Esophagus squamous epithelium (tissue), 5 donors: ENCODE data around the gene EGR4. TPM values are rescaled to one million over a fixed set of nuclear protein-coding genes. Genes with fewer than 3 reads are reported as not detected.
A peak's percentile ranks its signal among the peaks of the same experiment; 100 is the strongest.

Experiments
- DNase-seq: peaks from one replicate; lab custom pipeline; 2025; lab: John Stamatoyannopoulos, UW
- H3K27ac ChIP-seq, 4 donors: fragments of 200-600 bp; sonication (generic); one replicate each; pipeline ENCODE4 v1.5.1; 2016 to 2019; ENCODE audit warnings: mild to moderate bottlenecking in 1 of 4
- H3K27me3 ChIP-seq, 4 donors: fragments of 200-600 bp; sonication (generic); 1 replicate in 3 of 4; 2 replicates in 1 of 4; pipeline versions ENCODE4 v1.5.1 to v1.6.0; 2017 to 2021; ENCODE audit warnings: antibody characterized with exemption in 1 of 4
- H3K36me3 ChIP-seq, 3 donors: fragments of 200-600 bp; sonication (generic); one replicate each; pipeline ENCODE4 v1.5.1; 2016 to 2019
- H3K4me1 ChIP-seq, 3 donors: fragments of 200-600 bp; sonication (generic); one replicate each; pipeline ENCODE4 v1.5.1; 2017 to 2019
- H3K4me3 ChIP-seq, 4 donors: fragments of 200-600 bp; sonication (generic); 1 replicate in 3 of 4; 2 replicates in 1 of 4; pipeline ENCODE4 v1.5.1; 2016 to 2019; ENCODE audit warnings: mild to moderate bottlenecking in 2 of 4, moderate library complexity in 1 of 4
- H3K9me3 ChIP-seq, 3 donors: fragments of 200-600 bp; sonication (generic); one replicate each; pipeline ENCODE4 v1.5.1; 2016 to 2019
- CTCF ChIP-seq, 6 experiments: fragments of 450-650 bp in 4 of 6; fragments of 200-600 bp in 2 of 6; sonication (generic) in 2 of 6; IDR thresholded peaks; one replicate each; pipeline ENCODE4 v1.5.1; 2016 to 2019; ENCODE audit warnings: antibody characterized with exemption in 6 of 6, mild to moderate bottlenecking in 4 of 6, moderate library complexity in 4 of 6
- POLR2A ChIP-seq, 4 donors: fragments of 450-650 bp; IDR thresholded peaks; one replicate each; pipeline ENCODE4 v1.6.1; 2017; ENCODE audit warnings: antibody characterized with exemption in 4 of 4, mild to moderate bottlenecking in 4 of 4, moderate library complexity in 3 of 4
- WGBS, 2 donors: methylation state at CpG; one replicate each; pipeline ENCODE4 v1.1.5; 2018; 5-methylcytosine and 5-hydroxymethylcytosine counted together
- intact Hi-C: fragments of 100-400 bp; cut with DNase I; formaldehyde crosslinking; loops from one replicate; pipeline ENCODE4 v1.15.0; 2022
- total RNA-seq, 4 donors: library from RNA; depleted of rRNA; stranded (reverse); fragments of >200 nt; gene quantifications; one replicate each; pipeline ENCODE4 v1.1.0, GENCODE V29; 2016
- donor health status: DM: yes; HTN: yes; CAD: no.

EGR4 gene
- total RNA-seq, 4 donors from 2014 or later = 0.26 TPM; not detected in 3

GRCh38 chr2:73291461-73292315 is 1.7 kb downstream of the EGR4 start:
- no peaks in the 10 kb centered on the region for H3K36me3 ChIP-seq
- intact Hi-C loops = no loop called here
- H3K9me3 ChIP-seq = no peaks in the 10 kb centered on the region
- H3K27me3 ChIP-seq = peaks cover 19 to 100% (median 24%) of the 10 kb centered on the region in 4 donors
- H3K4me3 ChIP-seq = peak overlapping the region in 2 of 4 donors; percentile 27 to 46
- WGBS, 2 donors = 0% methylated on average over 7 to 11 of the region's 82 CpGs
- no peak overlapping the region for H3K27ac ChIP-seq
- TF ChIP-seq POLR2A (IDR thresholded peaks at IDR 0.05) (no peak), CTCF (IDR thresholded peaks at IDR 0.05) (no peak)
- H3K4me1 ChIP-seq = peaks cover 12 to 32% (median 23%) of the 10 kb centered on the region in 3 donors
- no peak for DNase-seq

GRCh38 chr2:73291093-73291460 is 2.3 kb downstream of the EGR4 start:
- Histone ChIP-seq H3K4me1 (peaks cover 12 to 32% (median 23%) of the 10 kb centered on the region in 3 donors), H3K9me3 (no peaks in the 10 kb centered on the region), H3K4me3 (peak overlapping the region in 2 of 4 donors; percentile 27 to 46), H3K36me3 (no peaks in the 10 kb centered on the region), H3K27me3 (peaks cover 19 to 100% (median 24%) of the 10 kb centered on the region in 4 donors), H3K27ac (no peak overlapping the region)
- no peak for TF ChIP-seq POLR2A (IDR thresholded peaks at IDR 0.05)
- DNase-seq = no peak
- intact Hi-C loops = no loop called here
- 11 to 37% methylated on average over 6 to 12 of the region's 34 CpGs for WGBS, 2 donors

- Histone ChIP-seq H3K27me3 (peaks cover 19 to 100% (median 24%) of the 10 kb centered on the region in 4 donors), H3K36me3 (no peaks in the 10 kb centered on the region), H3K4me3 (no peak overlapping the region), H3K9me3 (no peaks in the 10 kb centered on the region), H3K27ac (no peak overlapping the region), H3K4me1 (peaks cover 12 to 34% (median 25%) of the 10 kb centered on the region in 3 donors)
- intact Hi-C loops = no loop called here
- 56 to 63% methylated on average over 6 of the region's 6 CpGs for WGBS, 2 donors
- TF ChIP-seq POLR2A (IDR thresholded peaks at IDR 0.05) = no peak
- TF ChIP-seq CTCF (IDR thresholded peaks at IDR 0.05) = peak; percentile 14 to 52 (median 36)
- no peak for DNase-seq
These were observed 3.1 kb downstream of the EGR4 start for GRCh38 chr2:73290049-73290839.

GRCh38 chr2:73289304-73289703 is 4.0 kb downstream of the EGR4 start:
- H3K4me3 ChIP-seq = no peak overlapping the region
- H3K9me3 ChIP-seq = no peaks in the 10 kb centered on the region
- TF ChIP-seq POLR2A (IDR thresholded peaks at IDR 0.05) = no peak
- no peak for TF ChIP-seq CTCF (IDR thresholded peaks at IDR 0.05)
- peaks cover 20 to 43% (median 33%) of the 10 kb centered on the region in 3 donors for H3K4me1 ChIP-seq
- intact Hi-C loops = no loop called here
- no peak overlapping the region for H3K27ac ChIP-seq
- H3K36me3 ChIP-seq = no peaks in the 10 kb centered on the region
- no peak for DNase-seq
- peaks cover 14 to 100% (median 21%) of the 10 kb centered on the region in 4 donors for H3K27me3 ChIP-seq

- Histone ChIP-seq H3K4me1 (peaks cover 20 to 27% (median 23%) of the 10 kb centered on the region in 3 donors), H3K27ac (no peak overlapping the region), H3K27me3 (peaks cover 0 to 81% (median 2%) of the 10 kb centered on the region in 4 donors), H3K4me3 (no peak overlapping the region), H3K9me3 (no peaks in the 10 kb centered on the region), H3K36me3 (no peaks in the 10 kb centered on the region)
- intact Hi-C loops = no loop called here
- 89 to 92% methylated on average over 3 of the region's 3 CpGs for WGBS, 2 donors
- no peak for TF ChIP-seq POLR2A (IDR thresholded peaks at IDR 0.05)
- no peak for TF ChIP-seq CTCF (IDR thresholded peaks at IDR 0.05)
- no peak for DNase-seq
These were observed 7.2 kb downstream of the EGR4 start for GRCh38 chr2:73286134-73286655.
